ENCODE results near the gene ACIN1.

ACIN1 gene

GRCh38 chr14:23101986-23102625, 7.2 kb upstream of the ACIN1 start:
- DNase-seq (ENCODE audit: insufficient read length) = no peak
- no peak for TF ChIP-seq POLR2A (IDR thresholded peaks at IDR 0.05; ENCODE audit: low read depth, low read length)
- no peak for TF ChIP-seq TAF1 (IDR thresholded peaks at IDR 0.05; ENCODE audit: borderline replicate concordance, low read depth, low read length)
- TF ChIP-seq POLR2AphosphoS5 (IDR thresholded peaks at IDR 0.05; ENCODE audit: low read depth, low read length) = no peak
- no peak for FAIRE-seq

DNA sequence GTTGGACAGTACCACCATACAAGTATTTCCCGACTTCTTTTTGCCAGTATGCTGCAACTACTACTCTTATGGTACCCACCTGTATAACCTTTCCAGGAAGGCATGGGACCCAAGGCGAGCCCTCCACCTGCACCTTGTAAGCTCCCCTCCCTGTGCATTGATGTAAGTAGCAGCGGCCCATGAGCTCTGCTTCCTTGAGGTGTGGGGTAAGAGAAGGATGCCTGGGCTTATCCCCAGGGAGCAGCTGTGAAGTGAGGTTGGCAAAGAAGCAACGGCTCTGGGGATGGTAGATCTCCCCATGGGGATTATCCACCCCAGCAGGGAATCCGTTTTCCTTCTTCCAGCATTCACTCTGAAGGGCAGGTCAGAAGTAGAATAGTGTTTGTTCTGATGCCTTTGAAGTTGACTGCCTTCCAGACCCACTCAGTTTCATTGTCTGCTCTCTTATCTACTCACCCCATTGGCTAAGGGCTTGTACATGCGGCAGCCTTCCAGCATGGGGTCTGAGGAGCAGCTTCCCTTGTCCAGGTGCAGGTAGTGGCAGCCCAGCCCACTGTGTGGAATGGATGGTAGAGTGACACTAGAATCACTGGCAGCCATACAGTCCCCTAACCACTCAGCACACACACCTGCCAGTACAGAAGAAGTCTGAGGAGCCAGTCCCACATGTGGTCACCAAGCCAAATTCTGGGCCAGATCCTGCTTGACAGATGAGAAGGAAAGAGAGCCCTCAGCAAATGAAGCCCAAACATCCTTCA, 6.5 kb upstream of the ACIN1 start:
- no peak for DNase-seq (ENCODE audit: insufficient read length)
- TF ChIP-seq POLR2A (IDR thresholded peaks at IDR 0.05; ENCODE audit: low read depth, low read length) = no peak
- TF ChIP-seq POLR2AphosphoS5 (IDR thresholded peaks at IDR 0.05; ENCODE audit: low read depth, low read length) = no peak
- TF ChIP-seq TAF1 (IDR thresholded peaks at IDR 0.05; ENCODE audit: borderline replicate concordance, low read depth, low read length) = no peak
- FAIRE-seq = no peak

GRCh38 chr14:23099212-23099861, 4.4 kb upstream of the ACIN1 start:
- DNase-seq (ENCODE audit: insufficient read length) (no peak), FAIRE-seq (no peak)
- TF ChIP-seq TAF1 (IDR thresholded peaks at IDR 0.05; ENCODE audit: borderline replicate concordance, low read depth, low read length) (no peak), POLR2A (IDR thresholded peaks at IDR 0.05; ENCODE audit: low read depth, low read length) (no peak), POLR2AphosphoS5 (IDR thresholded peaks at IDR 0.05; ENCODE audit: low read depth, low read length) (no peak)

DNA sequence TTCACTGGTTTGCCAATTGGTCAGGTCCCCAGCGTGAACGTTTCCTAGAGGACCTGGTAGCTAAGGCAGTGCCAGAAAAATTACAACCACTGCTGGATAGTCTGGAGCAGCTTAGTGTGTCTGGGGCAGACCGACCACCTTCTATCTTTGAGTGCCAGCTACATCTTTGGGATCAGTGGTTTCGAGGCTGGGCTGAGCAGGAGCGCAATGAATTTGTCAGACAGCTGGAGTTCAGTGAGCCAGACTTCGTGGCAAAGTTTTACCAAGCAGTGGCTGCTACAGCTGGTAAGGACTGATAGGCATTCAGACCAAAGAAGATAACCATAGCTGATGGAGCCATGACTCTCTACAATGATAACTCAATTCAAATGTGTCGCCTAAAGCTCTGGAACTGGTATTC, 2.9 kb upstream of the ACIN1 start:
- DNase-seq (ENCODE audit: insufficient read length) = no peak
- TF ChIP-seq TAF1 (IDR thresholded peaks at IDR 0.05; ENCODE audit: borderline replicate concordance, low read depth, low read length) (no peak), POLR2AphosphoS5 (IDR thresholded peaks at IDR 0.05; ENCODE audit: low read depth, low read length) (no peak), POLR2A (IDR thresholded peaks at IDR 0.05; ENCODE audit: low read depth, low read length) (no peak)
- no peak for FAIRE-seq

DNA sequence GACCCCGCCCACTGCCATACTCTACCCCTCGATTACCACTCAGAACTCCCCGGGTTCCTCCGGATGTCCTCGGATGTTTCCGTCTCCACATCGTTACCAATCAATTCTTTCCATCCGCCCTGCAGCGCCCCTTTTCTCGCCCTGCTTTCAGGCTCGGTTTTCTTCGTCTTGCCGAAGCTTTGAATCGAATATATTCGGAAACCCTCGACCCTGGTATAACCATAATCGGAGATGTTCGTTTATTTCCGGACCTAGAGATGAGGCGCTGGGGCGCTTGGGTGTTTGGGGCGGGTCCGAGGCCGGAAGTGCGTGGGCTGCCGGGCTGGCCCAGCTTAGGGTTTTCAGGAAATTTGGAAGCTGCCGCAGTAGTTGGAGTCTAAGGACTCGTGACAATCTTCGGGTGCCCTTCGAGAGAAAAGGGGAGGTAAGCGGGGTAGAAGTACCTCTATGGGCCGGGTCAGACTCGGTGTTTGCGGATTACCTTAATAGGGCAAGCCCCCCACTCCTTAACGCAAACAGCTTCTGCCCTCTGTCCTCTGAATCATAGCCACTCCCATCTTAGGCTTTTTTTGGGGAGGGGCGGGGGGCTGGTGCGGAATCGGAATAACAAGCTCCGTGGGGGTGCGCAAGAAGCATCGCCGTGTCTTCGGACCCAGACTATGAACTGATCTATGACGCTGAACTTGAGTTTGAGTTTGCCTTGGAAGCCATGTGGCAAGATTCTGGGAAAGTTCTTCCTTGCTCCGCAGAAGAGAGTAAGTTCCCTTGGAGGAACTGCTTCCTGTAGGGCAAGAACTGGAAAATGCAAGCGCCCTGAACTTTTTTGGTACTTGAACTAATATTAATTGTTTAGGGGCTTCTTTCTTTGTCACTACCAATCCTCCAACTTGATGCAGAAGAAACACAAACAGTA, 516 bp upstream of the ACIN1 start, which contains the start of gene C14orf119:
Gene C14orf119 (plus strand): TSS at position 310 of the 913 bp plus-strand sequence. CDS start 2,154 bp downstream, outside the sequence.
- TF ChIP-seq POLR2A (IDR thresholded peaks at IDR 0.05; ENCODE audit: low read depth, low read length) (peak; percentile 80), TAF1 (IDR thresholded peaks at IDR 0.05; ENCODE audit: borderline replicate concordance, low read depth, low read length) (peak; percentile 72), POLR2AphosphoS5 (IDR thresholded peaks at IDR 0.05; ENCODE audit: low read depth, low read length) (no peak; the same call in 1 of the 2 replicates)
- DNase-seq (ENCODE audit: insufficient read length) (peak; percentile 88), FAIRE-seq (peak; percentile 91)

DNA sequence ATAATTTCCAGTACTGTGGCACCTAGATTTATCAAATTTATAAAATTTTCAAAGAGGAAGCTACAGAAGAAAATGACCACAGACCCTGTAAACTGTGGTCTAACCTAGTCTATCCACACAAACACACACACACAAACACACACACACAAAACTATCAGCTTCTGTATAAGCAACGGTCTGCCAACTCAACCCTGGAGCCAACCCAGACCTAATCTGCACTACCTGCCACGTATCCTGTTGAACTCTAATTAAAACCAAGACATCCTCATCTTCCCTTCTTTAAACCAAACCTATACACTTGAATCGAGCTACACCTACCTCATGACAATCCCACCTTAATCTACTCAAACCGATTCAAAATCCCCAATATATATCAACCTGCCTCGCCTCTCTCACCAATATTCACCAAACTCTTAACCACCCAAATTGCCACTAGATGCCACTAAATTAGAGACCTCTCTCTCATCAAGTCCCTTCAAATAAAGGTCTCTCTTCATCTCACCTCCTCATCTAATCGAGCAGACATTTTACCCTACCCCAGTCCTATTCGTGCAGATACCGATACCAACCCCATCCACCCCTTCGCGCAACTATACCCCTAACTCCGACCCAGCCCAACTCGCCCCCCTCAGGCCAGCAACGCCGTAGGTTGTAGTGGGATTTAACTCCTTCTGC, 808 bp downstream of the ACIN1 start:
- TF ChIP-seq POLR2AphosphoS5 (IDR thresholded peaks at IDR 0.05; ENCODE audit: low read depth, low read length) = no peak
- no peak for TF ChIP-seq TAF1 (IDR thresholded peaks at IDR 0.05; ENCODE audit: borderline replicate concordance, low read depth, low read length)
- no peak for TF ChIP-seq POLR2A (IDR thresholded peaks at IDR 0.05; ENCODE audit: low read depth, low read length)
- FAIRE-seq (peak; percentile 87), DNase-seq (ENCODE audit: insufficient read length) (no peak)

DNA sequence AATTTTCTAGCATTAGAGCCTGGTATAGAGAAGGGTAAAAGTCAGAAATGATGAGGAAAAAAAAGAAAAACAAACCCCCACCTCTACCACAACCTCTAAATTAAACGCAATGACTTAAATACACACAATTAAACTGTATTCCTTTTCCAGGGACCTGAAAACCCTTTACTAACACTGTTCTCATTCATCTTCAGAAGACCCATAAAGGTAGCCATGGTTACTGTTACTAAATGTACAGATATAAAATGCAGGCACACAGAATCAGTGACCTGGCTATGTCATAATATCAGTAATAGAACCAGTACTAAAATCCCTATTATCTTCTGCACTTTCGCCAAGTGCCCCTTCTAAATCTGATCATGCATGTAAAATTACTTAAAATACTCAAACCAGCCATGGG, 1.4 kb downstream of the ACIN1 start:
- FAIRE-seq (no peak), DNase-seq (ENCODE audit: insufficient read length) (no peak)
- no peak for TF ChIP-seq POLR2AphosphoS5 (IDR thresholded peaks at IDR 0.05; ENCODE audit: low read depth, low read length)
- no peak for TF ChIP-seq TAF1 (IDR thresholded peaks at IDR 0.05; ENCODE audit: borderline replicate concordance, low read depth, low read length)

- no peak for TF ChIP-seq POLR2AphosphoS5 (IDR thresholded peaks at IDR 0.05; ENCODE audit: low read depth, low read length)
- no peak for TF ChIP-seq POLR2A (IDR thresholded peaks at IDR 0.05; ENCODE audit: low read depth, low read length)
- TF ChIP-seq TAF1 (IDR thresholded peaks at IDR 0.05; ENCODE audit: borderline replicate concordance, low read depth, low read length) = no peak
- DNase-seq (ENCODE audit: insufficient read length) = no peak
- FAIRE-seq = no peak
Measured at GRCh38 chr14:23093104-23093503, 1.8 kb downstream of the ACIN1 start.

- TF ChIP-seq POLR2AphosphoS5 (IDR thresholded peaks at IDR 0.05; ENCODE audit: low read depth, low read length) (no peak), TAF1 (IDR thresholded peaks at IDR 0.05; ENCODE audit: borderline replicate concordance, low read depth, low read length) (no peak), POLR2A (IDR thresholded peaks at IDR 0.05; ENCODE audit: low read depth, low read length) (no peak)
- FAIRE-seq (no peak), DNase-seq (ENCODE audit: insufficient read length) (no peak)
Measured at GRCh38 chr14:23091294-23092225, 3.4 kb downstream of the ACIN1 start.

Data from GM12892 (cell line).